ENCODE measurements around the gene KDM4B. TPM values are rescaled to one million over a fixed set of nuclear protein-coding genes. Genes with fewer than 3 reads are reported as not detected.

Gene KDM4B
- total RNA-seq, 1 donor from 2014 or later = 22.4 TPM

DNA sequence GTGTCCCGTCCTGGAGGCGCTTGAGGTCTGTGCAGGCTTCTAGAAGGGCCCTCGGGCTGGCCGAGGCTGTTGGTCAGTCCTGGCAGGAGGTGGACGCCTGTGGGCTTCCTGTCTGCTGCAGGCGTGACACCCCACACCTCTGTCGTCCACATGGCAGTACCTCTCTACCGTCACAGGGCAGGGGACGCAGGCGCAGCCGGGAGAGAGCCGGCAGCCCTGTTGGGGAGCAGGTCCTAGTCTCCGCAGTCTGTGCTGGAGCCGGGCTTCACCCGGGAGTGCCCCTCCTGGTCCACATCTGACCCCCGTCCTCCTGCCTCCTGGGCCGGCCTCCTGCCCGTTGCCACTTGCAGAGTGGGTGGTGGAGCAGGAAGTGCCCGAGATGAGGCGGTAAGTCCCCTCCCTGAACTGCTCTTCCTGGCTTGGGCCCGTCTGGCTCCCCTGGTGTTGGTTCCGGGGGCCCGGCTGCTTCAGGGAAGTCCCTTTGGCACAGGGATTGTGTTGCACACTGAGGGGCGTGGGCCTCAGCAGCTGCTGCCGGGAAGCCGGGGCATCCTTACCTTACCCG is 106.0 kb downstream of the KDM4B start:
- no peak for ATAC-seq

DNA sequence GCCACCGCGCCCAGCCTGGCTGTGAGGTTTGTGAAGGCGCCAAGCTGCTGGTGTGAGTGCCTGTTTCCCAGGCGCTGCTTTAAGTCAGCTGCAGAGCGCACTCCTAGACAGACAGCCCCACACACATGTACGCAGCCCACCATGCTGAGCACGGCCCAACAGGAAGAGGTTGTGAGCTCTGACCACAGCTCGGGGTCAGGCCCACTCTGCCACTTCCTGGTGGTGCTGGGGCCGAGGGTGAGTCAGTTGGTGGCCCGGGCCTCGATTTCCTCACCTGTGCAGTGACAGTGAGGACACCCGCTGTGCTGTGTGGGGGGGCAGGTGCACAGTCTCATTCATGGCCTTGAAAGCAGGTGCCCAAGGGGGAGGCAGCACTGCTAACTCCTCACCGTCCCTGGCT is 106.7 kb downstream of the KDM4B start:
- ATAC-seq = no peak

DNA sequence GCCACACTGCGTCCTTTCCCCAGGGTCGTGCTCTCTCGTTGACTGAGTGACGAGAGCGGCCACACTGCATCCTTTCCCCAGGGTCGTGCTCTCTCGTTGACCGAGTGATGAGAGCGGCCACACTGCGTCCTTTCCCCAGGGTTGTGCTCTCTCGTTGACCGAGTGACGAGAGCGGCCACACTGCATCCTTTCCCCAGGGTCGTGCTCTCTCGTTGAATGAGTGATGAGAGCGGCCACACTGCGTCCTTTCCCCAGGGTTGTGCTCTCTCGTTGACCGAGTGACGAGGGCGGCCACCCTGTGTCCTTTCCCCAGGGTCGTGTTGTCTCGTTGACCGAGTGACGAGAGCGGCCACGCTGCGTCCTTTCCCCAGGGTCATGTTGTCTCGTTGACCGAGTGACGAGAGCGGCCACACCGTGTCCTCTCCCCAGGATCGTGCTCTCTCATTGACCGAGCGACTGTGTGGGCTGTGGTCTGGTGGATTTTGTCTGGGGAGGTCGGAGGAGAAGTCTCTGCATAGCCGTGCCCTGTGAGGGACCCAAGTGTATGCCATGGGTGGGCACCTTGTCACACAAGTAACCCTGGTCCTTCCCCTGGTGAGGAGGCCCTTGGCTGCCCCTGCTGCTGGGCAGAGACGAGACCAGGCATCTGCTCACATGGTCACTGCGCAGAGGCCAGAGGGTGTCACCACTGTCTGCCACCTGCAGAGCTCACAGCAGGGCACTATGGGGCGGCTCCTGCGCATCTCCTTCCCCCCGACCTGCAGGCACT is 107.7 kb downstream of the KDM4B start:
- ATAC-seq = no peak

DNA sequence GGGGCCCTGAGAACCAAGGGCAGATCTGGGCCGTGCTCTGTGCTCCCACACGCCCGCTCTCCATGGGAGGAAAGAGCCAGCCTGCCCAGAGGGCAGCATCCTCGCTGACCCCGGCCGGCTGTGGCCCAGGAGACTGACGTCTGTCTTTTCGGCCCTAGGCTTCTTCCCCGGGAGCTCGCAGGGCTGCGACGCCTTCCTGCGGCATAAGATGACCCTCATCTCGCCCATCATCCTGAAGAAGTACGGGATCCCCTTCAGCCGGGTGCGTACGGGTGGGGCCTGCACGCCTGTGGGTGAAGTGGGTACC is 108.2 kb downstream of the KDM4B start:
- no peak for ATAC-seq

DNA sequence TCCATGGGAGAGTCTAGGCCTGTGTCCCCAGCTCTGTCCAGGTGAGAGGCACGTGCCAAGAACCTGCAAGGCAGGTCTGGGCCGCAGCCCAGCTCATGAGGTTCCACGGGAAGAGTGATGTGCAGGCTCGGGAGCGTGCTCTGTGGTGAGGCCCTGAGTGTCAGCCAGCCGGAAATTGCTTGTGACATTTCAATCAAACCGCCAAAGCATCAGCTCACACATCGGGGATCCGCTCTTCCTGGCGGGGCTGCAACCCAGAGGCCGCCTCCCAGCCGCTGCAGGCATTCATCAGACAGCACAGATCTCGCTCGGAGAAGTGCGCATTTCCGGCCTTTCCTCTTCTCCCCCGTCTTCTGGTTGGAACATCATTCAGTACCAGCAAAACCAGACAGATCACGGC is 109.3 kb downstream of the KDM4B start:
- ATAC-seq = no peak

DNA sequence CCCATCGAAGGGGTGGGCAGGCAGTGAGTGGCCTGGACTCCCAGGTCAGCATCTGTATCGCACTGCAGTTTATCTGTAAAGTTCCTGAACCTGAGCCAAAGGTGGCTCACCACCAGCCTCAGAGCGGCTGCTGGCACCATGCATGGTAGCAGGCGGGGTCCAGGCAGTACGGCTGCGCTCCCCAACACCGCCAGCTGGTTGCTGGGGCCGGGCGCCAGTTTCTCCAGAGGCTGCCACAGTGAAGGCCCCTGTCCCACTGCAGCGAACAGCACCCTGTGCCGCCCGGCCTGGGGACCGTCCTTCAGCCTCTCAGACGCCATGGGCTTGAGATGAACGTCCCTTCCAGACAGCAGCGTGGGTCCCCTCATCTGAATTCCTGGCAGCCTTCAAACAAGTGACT is 109.8 kb downstream of the KDM4B start:
- no peak for ATAC-seq

DNA sequence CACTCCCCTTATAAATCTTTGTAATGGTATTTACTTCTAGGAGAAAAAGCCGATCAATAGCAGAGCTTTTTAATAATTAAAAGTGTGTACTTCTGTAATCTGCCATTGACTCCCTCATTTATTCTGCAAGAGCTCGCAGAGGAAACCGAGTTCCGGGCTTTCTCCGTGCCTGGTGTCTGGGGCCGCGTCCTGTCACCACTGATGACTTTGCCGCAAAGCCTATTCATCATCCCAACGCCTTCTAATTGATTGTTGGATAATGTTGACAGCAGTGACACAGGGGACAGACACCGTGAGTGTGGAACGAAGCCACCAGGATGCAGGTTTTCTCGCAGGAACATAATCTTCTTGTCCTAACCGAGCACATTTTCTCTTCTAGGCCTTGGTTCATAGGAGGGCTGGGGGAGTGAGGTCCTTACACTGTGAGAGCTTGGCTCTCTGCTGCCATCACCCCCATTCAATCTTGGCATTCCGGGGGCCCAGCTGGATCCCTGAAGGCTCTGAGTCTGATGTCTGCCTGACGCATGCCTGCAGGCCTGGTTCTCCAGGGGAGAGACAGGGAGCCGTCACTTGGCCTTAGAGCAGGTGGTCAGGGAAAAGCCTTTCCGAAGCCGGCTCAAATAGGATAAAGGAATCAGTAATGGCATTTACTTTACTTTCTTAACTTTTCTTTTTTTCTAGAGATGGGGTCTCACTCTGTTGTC is 110.3 kb downstream of the KDM4B start:
- ATAC-seq = no peak

DNA sequence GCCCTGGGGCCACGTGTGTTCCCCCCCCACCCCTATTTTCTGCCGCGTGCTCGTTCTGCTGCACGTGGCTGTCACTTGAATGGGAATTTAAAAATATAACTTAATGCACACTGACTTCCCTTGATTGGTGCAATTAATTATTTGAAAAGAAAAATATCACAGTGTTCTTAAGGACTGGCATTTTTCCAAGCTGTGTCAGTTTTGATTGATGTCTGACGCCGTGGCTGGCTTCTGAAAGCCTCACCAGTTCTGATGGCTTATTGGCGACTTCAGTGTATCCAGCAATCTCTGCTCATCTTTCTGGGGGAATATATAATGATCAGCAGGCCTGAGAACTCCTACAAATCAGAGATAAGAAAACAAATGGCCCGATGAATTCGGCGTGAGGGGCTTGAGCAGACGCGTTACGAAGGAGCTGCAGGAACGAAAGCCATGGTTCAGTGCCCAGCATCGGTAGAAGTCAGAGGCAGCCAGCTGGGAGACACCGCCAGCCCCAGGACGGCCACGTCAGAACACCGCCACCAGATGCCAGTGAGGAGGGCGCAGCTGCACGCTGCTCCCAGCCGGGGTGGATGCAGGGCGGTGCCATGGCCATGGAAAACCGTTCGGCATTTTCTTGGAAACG is 111.2 kb downstream of the KDM4B start:
- ATAC-seq = no peak

DNA sequence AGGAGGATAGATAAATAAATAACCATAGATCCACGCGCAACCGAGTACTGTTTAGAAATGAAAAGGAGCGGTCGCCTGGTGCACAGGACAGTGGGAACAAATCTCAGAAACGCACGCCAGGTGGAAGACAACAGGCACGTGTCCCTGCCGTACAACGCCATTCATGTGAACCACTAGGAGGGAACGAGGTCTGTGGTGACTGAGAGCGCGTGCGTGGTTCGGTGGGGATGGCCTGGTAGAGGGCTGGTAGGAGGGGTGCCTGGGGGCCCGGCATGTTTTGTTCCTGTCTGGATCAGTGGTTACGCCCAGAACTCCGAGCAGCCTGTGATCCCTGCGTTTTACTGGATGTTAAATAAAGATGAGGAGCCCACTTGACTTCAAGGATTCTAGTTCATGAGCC is 111.9 kb downstream of the KDM4B start:
- no peak for ATAC-seq

DNA sequence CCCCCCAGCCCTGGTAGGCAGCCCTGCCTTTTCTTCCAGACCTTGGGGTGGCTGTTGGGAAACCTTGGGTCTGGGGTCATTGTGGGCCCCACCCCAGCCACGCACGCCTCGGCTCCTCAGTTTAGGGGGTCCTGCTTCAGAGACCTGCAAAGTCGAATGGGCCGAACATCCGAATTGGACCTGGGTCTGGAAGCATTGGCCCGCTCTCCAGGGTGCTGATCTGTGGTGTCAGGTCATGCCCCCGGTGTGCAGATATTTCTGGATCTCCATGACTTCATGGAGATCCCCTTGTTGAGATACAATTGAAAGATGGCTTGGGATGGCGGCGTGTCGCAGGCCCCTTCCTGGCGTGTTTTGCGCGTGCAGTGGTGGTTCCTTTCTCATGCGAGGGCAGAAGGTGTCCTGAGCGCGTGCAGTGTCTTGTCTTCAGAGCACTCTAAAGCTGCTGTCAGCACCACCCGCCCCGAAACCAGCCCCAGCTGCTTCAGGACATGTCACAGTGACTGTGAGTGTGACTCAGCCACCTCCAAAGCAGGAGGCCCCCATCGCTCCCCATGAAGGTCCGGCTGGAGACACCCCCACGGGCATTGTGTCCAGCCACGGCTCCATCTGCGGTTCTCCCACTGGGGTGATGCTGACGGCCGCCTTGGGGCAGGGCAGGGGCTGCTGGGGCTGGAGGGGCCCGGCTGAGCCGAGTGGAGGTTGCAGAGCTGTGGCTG is 112.7 kb downstream of the KDM4B start:
- no peak for ATAC-seq

DNA sequence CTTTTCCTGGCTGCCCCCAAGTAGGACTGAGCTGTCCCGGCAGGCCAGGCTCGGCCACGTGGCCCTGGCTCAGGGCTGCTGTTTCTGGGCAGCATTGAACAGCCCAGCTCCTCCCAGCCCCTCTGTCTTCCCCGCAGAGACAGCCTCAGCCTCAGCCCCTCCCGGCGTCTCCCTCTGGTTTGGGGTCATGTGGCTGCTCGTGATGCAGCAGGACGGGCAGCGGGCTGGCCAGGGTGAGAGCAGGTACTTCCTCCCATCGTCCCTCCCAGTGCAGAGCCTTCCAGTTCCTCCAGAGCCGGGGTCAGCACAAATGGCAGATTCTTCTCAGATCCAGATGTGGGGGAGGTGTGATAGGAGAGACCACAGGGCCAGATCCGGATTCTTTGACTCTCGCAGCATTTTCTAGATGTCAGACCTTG is 114.6 kb downstream of the KDM4B start:
- no peak for ATAC-seq

DNA sequence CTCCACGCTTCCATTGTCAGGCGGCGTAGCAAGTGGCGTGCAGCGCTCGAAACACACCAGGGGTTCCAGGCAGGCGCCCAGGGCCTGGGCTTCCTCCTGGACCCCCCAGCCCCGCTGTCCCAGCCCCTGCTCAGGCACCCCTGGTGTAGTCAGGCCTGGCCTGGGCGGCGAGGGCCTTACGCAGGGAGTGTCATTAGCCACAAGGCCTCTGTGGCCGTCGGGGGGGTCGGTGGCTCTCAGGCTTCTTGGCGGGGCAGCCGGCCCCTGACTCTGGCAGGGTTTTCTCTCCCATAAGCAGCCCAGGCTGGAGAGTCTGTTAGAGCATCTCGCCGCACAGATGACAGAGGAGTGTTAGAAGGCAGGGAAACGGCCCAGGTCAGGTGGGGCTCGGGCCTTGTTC is 116.7 kb downstream of the KDM4B start:
- no peak for ATAC-seq

DNA sequence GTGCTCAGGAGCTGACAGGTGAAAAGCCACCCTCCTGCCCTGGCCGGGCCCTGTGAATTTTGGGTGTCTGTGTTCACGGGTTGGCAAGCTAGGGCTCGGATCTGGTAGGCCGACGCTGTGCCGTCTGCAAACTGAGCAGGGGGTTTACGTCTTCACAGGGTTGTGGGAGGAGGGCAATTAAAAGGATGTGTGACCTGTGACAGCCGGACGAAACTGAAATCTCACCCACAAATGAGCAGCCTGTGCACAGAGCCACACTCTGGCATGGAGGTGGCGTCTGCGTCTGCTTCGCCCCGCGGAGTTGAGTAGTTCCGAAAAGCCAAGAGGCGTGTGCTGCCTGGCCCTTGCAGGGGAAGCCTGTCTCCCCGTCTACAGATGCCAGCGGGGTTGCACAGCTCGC is 117.3 kb downstream of the KDM4B start:
- ATAC-seq = no peak

DNA sequence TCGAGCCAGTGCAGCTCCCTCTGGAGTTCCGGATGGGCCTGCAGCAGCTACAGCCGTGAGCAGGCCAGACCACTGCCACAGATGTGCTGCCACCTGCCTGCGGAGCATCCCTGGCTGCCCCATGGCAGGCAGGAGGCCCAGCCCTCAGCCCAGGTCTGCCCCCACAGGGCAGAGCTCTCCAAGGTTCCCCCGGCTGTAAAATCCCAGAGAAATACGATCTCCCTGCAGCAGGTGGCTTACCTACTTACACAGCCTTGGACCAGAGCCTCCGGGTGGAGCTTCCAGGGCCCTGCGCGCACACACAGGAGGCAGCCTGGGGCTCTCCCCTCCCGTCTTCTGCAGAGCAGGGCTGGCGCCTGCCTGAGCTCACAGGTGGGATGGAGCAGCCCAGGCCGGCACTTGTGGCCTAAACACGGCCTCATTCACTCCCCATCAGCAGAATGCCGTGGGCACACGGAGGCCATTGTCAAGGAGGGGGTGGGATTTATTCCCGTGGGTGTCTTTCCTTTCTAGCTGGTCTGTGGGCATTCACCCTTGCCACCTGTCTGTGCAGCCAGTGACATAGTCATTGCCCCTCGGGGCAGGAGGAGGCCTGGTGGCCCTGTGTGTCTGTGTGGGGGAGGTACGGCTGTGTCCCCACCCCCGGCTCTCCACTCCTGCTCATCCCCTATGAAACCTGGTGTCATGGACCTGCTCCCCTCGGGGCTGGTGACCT is 118.0 kb downstream of the KDM4B start:
- ATAC-seq = no peak

DNA sequence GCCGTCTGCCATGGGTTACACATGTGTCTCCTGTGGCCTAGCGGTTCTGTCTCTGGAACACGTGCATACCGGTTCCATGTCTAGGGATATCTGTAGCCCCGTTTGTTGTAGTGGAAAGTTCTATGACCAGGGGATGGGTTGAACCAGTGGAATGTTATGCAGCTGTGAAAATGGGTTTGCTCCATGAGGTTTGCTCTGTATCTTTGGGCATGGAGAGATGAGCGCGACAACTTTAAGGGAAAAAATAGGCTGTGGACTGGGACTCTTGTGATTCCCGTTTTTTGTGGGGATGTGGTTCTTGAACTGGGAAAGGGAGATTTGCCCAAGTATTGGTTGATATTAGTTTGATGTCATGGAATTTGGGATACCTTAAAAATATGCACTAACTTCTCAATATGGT is 120.4 kb downstream of the KDM4B start:
- no peak for ATAC-seq

DNA sequence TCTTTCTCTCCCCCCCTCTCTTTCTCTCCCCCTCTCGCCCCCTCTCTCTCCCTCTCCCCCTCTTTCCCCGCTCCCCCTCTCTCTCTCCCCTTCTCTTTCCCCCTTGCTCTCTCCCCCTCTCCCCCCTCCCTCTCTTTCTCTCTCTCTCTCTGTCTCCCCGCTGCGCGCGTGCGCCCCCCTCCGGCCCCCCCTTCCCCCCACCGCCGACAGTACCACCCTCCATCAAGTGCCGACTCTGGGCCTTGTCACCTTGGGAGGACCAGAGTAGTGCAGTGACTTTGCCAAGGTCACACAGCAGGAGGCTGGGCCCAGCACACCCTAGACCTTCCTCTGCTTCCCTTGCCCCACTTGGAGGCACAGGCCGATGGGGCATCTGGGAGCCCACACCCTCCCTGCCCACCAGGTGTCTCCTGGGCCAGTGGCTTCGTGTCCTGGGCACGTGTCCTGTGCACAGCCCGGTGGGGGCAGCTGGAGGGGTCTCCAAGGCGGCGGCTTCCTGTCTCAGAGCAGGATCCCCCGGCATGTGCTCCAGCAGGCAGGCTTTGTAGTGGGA is 121.6 kb downstream of the KDM4B start:
- no peak for ATAC-seq

DNA sequence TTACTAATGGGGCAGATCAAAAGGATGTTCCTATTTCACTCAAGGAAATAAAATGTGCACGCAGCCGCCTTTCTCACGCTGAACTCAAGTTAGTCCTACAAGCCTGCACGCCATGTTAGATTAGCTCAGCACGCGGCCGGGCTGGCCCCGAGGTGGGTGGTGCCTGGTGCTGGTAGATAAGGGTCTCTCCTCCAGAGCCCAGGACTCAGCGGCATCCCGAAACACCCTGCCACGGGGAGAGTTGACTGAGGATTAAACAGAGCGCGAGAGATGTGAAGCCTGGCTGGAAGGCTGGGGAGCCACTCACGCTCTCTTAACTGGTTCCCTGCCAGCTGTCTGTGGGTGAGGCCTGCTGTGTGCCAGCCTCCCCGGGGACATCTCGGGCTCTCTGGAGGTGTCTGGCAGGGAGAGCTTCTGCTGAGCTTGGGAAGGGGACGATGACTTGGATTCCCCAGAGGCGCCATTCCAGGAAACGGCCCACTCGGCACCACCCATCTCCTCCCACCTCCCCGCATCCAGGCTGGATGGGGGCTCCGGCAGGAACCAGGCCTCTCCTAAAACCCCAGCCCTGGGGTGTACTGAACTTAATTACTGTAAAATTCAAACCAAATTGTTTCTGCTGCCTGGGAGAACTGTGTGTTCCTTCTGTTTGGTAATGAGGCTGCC is 122.2 kb downstream of the KDM4B start:
- ATAC-seq = no peak

DNA sequence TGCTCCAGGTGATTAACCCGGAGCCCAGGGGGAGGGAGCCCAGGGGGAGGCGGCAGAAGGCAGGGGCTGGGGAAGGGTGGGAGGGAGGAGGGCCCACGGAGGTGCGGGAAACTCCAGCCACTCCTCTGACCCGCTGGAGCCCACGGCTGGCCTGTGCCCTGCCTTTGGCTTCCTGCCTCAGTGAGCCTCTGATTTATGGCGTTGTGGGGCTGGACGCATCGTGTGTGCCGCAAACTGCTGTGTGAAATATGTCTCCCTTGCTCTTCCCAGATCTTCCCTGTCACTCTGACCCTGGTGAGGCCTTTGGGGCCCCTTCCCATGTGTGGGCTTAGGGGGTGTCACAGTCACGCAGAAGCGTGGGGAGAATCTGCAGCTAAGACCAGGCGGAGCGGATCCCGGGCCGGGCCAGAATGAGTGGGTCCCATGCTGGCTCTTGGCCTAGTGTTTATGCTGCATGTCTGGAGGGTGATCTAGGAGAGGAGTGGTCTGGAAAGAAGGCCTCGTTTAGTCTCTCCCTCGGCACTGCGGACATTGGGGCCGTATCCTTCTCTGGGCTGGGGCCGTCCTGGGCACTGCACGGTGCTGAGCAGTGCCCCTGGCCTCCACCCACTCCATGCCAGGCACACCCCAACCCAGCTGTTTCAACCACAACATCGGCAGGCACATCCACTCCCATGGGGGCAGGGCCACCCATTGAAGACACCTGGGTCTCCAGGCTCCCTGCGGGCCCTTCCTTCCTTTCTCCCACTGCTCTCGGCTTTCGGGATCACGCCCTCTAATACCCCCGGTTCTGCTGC is 123.0 kb downstream of the KDM4B start:
- ATAC-seq = no peak

DNA sequence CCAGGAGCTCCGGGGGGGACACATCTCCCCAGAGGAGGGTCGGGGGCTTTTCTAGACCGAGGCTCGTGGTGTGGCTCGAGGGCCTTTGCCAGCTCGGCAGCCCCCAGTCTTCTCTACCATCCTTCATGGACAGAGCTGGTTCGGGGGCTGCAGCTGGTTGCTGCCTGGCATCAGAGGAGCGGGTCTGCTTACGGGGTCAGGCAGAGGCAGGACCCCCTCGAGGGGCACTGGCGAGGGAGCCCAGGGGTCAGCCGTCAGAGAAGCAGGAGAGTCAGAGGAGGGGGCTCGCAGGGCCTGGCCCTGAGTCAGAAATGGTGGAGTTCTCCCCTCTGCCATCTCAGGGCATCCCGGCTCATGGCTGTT is 123.5 kb downstream of the KDM4B start:
- no peak for ATAC-seq

DNA sequence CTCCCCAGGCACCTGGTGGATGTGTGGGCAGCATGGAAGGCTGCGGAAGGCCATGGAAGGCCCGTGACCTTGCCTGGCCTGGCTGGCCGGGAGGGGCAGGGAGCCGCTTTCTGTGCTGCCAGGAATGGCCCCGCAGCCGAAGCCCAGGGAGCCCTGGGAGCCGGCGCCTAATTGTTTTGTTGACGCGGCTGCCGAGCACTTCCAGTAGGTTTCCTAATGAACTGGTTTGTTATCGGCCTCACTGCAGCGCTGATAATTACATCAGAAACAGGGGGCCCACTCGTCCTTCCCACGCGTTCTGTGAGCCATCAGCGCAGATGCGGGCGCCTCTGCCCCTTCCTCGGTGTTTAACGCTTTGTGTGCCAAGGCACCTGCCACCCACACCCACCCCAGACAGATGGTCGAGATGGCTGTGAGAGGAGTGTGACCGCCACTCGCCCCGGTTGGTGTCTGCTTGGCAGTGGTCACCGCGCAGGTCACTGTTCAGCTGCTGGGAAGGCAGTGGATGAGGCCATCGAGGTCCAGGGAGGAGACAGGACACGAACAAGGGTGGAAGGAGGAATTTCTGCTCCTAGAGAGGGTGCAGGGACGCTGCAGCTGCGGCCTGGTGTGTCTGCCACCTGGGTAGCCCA is 124.5 kb downstream of the KDM4B start:
- ATAC-seq = no peak
